SIG-M5 treated with dmso at 0.1 percent for 504 hours (cell line): ENCODE results near the gene KLK2.
A peak's percentile ranks its signal among the peaks of the same experiment; 100 is the strongest.

Experiments
- DNase-seq: peaks from one replicate; lab custom pipeline; 2025; ENCODE audit not compliant: unreplicated experiment; lab: John Stamatoyannopoulos, UW

The KLK2 gene

DNA sequence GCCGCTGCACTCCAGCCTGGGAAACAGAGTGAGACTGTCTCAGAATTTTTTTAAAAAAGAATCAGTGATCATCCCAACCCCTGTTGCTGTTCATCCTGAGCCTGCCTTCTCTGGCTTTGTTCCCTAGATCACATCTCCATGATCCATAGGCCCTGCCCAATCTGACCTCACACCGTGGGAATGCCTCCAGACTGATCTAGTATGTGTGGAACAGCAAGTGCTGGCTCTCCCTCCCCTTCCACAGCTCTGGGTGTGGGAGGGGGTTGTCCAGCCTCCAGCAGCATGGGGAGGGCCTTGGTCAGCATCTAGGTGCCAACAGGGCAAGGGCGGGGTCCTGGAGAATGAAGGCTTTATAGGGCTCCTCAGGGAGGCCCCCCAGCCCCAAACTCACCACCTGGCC lies at the start of gene KLK2:
Gene KLK2, plus strand, starts transcription at position 384 of the 400 bp plus-strand sequence. CDS start 35 bp downstream, outside the sequence.
- DNase-seq: no peak

DNA sequence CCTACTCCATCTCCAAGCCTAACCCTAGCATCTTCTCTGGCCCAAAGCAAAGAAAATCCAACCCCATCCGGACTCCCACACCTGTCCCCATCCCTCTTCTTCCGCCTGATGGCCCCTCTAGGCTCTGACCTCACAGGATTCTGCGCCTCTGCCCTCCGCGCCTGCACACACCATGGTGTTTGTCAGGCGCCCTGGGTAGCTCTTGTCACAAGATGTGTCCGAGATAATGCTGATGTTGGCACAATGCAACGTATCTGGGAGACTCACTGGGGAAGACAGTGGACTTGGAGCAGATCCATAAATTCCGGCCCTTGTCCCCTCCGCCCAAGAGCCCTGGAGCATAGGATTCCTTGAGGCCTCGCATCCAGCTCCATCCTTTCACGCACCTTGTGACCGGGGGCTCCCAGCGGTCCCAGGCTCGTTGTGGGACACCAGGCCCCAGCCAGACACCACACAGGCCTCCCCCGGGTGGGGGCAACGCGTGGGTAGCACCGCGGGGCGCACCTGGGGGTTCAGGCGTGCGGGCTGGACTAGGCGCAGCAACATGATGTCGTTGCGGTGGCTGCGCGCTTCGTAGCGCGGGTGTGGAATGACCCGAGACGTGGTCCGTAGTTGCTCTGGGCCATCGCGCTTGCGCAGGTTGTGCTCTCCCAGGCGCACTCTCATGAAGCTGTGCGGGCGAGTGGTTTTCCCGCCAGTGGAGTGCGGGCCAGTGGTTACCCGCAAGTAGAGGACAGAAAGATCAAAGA lies 46.6 kb upstream of the KLK2 start:
- no peak for DNase-seq

DNA sequence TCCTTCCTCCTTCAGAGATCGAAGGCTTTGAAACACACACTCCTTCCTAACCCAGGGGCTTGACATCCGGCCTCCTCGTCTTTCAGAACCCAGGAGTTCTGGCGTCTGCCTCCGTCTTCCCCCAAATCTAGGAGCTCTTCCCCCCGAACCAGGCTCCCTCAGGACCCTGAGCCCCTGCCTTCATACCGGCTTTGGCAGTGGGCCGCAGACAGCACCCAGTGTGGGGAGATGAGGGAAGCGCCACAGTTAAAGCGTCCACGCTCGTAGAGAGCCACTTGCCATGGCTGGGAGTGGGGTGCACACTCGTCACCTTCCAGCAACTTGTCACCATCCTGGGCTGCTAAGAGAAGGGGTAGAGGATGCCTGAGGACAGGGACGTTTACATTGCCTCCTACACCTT lies 45.8 kb upstream of the KLK2 start:
- no peak for DNase-seq

DNA sequence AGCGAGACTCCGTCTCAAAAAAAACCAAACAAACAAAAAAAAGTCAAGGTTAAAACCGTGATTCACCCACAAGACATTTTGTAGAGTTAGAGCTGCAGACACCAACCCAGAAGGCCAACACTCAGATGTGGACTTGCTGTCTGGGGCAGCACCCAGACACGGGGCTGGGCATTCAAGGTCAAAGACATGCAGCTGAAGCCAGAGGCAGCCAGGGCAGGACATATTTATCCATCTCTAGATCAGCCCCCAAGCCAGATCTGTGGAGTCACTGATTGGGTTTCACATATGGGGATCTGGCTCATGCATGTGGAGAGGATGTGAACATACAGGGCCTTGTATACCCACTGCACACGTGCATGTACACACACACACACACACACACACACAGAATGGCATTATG lies 43.4 kb upstream of the KLK2 start:
- DNase-seq: no peak

DNA sequence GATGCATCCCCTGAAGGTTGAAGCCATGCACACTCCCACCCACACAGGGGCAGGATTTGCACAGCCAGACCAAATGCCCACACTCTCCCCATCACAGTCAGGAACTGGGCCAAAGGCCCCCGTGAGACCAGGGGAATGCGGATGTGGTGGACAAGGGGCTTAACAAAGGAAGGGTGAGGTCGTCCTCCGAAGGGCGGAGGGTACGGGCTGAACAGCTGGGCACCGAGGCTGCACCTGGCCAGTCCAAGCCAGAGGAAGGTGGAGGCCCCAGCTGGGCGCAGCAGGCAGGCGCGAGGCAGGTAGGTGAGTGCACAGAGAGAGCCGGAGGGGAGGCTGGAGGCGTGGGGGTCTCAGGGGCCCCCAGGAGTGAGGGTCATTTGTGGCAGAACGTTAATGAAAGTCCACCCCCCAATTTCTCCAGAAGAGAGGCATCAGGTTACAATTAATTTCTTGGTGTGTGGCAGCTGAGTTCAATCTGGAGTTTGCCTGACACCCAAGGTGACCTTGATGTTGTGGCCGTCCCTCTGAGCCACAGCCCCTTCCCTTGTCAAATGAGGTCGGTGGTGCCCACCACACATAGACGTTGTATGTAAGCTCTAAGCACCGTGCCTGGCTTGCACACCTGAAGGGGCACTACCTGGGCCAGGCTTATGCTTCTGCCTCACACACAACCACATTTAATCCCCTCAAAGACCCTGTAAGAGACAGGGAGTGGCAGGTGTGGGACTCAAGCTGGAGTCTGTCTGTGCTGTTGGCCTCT lies 42.8 kb upstream of the KLK2 start:
- DNase-seq: no peak

DNA sequence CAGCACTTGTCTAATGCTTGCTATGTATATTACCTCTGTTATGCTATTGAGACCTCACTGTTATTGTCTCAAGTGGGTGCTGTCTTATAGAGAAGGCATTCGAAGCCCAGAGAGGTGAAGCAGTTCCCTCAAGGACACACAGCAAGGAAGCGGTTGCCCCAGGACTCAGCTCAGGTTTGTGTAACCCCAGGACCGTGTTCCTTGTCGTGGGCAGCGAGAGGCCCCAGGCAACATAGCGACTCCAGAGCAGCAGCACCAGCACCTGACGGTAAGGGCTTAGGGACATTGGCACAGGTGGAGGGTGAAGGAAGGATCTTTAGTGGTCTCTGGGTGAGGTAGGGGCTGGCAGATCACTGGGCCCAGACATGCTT lies 42.2 kb upstream of the KLK2 start:
- DNase-seq: no peak

DNA sequence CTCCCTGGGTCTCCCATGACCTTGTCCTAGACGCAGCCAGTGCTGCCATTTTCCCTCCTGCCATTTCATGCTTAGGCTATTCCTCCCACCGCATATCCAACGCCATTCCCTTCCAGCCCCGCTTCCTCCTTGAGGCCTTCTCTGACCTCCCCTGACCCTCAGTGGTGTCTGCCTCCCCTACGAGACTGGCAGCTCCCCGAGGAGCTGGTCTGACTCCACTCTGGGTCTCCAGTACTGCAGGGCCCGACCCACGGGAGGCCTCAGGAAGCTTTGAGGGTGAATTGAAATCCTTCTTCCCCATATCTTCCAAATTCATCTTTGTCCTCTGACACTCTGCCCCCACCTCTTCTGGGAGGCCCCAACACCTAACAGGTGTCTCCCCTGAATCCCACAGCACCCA lies 40.6 kb upstream of the KLK2 start:
- no peak for DNase-seq

DNA sequence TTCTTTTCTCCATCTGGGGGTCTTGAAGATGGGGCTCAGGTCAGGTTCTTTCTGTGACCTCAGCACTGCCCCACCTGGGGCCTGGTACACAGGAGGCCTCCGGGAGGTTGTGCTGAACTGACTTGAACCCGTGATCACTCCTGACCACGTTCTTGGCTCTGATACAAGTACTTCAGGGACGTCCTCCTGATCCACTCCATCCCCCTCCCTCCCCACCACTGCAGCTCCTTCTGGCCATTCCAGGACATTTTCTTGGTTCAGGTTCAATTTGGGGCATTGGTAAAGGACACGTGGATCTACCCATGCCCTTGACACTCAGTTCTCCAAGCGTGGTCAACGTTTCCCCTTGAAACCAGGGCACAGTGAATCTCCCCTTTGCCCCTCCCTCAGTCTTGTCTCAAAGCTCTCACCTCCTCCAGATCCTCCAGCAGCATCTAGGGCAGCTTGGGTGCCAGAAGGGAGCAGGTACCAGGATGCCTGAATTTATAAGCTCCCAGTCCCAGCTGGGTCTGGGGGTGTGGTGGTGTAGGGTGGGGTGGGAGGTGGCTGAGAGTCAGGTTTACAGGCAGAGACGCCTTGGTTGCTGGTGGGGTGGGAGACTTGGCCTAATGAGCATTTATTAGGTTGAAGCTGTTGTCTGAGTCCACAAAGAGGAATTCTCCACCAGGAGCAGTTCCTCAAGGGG lies 40.0 kb upstream of the KLK2 start, which contains the start of gene KLK15:
Gene KLK15, minus strand, starts transcription at position 458 of the 685 bp plus-strand sequence. CDS start 2,082 bp downstream, outside the sequence.
- no peak for DNase-seq

DNA sequence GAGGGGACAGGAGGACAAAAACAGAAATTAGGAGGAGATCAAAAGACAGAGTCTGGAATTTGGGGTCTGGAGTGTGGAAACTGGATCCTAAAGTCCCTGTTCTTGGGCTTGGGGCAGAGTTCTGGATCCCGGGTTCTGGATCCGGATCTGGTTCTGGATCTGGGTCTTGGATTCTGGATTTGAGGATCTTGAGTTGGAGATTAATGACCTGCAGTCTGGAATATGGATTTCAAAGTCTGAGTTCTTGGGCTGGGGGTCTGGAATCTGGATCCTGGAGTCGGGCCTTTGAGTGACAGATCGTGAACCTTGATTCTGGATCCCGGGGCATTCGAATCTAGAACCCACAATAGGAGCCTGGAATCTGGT lies 39.5 kb upstream of the KLK2 start:
- no peak for DNase-seq

DNA sequence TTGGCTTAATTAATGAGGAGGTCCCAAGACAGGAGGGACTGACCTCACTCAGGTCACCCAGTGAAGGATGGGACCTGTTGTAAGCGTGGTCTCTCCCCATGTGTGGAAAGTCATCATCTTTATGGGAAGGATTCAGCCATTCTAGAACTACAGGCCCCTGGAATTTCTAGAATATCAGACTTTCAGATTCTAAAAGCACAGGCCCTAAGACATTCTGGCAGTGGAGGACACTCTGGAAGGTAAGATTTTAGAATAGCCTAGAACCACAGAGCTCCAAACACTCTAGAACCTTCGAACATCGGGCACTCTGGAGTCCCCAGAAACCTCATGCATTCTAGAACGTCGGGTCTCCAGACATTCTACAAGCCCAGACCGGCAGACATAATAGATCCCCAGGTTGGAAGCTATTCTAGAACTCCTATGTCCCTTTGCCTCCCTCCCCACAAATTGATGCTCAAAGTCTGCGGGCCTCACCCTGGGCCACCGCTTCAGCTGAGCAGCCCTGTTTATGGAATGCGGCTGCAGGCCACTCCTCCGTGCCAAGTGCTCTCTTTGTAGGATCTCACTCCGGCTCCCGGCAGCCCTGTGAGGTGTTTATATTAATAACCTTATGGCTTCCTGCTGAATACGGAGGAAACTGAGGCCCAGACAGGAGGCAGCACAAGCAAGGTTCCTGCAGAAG lies 38.0 kb upstream of the KLK2 start:
- DNase-seq: no peak

DNA sequence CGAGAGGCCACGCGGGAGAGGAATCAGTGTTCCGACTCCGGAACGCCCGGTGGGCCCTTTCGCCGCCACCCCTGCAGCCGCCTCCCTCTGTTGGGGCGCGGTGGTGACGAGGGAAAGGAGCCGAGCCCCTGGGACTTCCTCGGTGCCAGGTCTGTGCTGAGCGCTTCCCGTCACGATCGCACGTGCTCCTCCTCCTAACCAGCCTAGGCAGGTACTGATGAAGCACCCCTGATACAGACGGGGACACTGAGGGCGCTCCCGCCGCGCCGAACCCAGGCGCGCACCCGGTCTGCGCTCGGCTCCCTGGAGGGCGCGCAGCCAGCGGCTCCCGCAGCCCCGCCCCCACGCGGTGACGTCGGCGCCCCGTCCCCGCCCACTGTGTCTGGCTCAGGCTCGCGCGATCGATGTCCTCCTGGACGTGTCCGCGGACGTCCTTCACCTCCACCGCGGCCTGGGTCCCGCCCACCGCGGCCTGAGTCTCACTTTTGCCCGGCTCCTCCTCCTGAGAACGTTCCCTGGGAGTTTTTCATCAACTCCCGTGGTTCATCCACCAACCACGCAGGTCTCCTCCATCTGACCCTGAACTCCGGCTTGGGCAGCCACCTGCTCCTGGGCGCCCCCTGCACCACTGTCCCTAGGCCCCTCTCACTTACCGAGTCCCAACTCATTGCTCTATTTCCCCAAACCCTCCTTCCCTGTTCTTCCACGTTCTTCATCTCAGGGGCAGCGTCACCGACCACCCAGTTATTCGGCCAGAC lies 37.3 kb upstream of the KLK2 start:
- peak; percentile 29 for DNase-seq

DNA sequence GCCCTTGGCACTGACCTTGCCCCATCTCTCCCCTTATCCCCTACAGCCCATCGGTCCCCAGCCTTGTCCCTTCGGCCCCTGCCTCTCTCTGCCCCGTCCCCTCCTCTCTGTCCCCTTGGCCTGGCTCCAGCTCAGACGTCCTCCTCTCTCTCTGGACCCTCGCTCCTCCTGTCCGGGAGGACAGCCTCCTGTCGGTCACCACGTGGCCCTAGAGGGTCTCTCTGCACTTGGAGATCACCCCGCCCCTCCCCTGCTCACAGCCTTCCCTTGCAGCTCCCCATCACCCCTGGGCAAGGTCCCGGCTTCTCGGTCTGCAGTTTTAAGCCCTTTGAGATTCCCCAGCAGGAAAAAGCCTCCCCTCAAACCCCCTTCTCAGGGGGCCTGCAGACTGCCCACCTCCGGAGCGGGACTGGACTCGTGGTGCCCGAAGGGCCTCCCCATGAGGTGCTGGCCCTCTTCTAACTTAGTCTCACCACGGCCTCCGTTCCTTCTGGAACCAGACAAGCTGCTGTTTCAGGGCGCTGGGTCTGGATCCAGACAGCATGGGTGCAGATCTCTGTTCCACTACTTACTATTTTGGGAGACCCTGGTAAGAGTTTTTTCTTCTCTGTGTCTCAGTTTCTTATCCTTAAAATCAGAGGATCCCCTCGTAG lies 36.6 kb upstream of the KLK2 start:
- no peak for DNase-seq

DNA sequence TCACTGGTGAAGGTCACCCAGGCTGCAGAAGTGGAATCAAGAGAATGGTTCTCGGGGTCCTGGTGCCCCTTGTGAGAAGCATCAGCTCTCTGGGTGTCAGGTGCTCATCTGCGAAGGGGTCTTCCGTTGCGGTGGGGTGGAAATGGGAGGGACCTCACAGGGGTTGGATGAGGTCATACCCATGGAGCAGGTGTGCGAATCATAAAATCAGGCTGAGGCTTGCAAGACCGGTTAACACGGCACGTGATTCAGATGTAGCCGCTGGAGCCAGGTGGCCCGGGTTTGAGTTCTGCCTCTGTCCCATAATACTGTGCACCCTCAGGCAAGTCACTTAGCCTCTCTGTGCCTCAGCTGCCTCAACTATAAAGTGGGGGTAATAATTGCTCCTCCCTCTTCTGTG lies 35.9 kb upstream of the KLK2 start:
- DNase-seq: no peak

DNA sequence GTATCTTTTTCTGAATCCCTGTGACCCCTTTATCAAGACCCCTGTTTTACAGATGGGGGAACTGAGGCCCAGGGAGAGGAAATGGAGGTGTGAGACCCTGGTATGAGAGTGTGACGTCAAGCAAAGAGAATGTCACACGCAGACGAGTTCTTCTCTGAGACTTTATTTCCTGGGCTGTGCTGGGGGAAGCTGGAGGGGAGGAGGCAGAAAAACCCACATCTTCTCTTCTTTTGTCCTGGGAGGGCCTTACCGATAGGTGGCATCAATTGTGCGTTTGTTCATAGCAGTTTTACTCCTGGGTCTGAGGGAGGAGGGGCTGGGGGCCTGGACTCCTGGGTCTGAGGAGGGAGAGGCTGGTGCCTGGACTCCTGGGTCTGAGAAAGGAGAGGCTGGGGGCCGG lies 35.0 kb upstream of the KLK2 start:
- DNase-seq: no peak

DNA sequence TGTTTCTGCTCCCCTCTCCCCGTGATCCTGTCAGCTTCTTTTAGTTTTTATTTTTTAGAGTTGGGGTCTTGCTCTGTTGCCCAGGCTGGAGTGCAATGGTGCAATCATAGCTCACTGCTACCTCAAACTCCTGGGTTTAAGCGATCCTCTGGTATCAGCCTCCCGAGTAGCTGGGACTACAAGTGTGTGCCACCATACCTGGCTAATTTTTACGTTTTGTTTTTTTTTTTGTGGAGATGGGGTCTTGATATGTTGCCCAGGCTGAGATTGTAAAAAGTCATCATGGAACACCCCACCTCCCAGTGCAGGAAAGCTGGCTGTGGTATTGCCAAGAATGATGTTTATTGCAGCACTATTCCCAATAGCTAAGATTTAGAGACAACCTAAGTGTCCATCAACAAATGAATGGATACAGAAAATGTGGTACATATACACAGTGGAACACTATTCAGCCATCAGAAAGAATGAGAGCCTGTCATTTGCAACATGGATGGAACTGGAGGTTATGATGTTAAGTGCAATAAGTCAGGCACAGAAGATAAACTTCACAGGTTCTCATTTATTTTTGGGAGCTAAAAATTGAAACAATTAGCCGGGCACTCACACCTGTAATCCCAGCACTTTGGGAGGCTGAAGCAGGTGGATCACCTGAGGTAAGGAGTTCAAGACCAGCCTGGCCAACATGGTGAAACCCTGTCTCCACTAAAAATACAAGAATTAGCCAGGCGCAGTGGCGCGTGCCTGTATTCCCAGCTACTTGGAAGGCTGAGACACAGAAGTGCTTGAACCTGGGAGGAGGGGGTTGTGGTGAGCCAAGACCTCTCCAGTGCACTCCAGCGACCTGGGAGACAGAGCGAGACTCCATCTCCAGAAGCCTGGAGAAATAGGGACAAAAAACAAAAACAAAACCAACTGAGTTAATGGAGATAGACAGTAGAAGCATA lies 33.3 kb upstream of the KLK2 start:
- no peak for DNase-seq

DNA sequence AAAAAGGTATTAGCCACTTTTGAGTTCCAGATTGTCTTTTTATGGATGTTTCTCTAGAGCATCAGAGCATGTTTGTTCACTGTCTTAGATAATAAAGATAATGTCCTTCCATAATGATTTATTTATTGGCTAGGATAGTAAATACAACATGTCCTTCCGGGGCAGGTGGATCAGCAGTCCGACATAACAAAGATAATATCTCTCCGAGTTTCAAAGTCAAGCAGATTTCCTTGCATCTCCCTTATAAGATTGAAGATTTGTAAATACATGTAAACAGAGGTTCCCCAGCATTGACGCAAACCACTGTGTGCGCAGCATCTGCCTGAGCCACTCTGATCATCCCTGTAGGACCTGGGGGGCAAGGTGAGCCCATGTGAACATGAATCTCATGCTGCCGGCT lies 31.1 kb upstream of the KLK2 start:
- no peak for DNase-seq

DNA sequence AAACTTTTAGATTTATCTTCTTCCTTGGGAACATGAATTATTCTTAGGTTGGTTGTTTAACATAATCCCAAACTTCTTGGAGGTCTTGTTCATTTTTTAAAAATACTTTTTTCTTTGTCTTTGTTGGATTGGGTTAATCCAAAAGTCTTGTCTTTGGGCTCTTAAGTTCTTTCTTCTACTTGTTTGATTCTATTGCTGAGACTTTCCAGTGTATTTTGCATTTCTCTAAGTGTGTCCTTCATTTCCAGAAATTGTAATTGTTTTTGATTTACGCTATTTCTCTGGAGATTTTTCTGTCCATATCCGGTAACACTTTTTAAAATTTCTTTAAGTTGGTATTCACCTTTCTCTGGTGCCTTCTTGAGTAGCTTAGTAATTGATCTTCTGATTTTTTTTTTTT lies 30.0 kb upstream of the KLK2 start:
- DNase-seq: no peak

DNA sequence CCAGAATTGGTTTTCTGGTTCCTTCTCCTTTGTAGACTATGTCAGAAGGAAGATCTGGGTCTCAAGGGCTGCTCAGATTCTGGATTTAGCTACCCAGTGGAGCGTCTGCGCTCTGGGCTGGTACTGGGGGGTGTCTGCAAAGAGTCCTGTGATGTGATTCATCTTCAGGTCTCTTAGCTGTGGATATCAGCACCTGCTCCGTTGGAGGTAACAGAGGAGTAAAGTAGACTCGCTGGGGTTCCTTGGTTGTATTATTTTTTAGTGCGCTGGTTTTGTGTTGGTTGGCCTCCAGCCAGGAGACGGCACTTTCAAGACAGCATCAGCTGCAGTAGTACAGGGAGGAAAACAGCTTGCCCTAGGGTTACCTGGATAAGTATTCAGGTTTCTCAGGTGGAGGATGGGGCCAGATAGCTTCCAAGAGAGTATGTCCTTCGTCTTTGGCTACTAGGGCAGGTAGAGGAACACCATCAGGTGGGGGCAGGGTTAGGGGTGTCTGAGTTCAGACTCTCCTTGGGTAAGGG lies 29.5 kb upstream of the KLK2 start:
- no peak for DNase-seq
